HG03097 (cell line): Measurements from ENCODE around the gene ZFP1.

Experiments used
- ATAC-seq: cut with Tn5 transposase; IDR thresholded peaks from one replicate; pipeline ENCODE4 v1.9.1; 2021; ENCODE audit not compliant: unreplicated experiment, low FRiP score

ZFP1 gene

DNA sequence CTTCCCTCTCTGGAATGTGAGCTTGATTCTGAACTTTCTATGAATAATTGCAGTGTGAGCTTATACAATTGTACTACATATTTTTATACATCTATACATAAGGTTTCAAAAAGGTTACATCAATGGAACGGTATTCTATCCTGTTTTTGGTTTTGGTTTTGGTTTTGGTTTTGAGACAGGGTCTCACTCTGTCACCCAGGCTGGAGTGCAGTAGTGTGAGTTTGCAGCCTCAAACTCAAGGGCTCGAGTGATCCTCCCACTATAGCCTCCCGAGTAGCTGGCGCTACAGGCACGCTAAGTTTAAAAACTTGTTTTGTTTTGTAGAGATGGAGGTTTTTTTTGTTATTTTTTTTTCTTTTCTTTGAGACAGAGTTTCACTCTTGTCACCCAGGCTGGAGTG is 71.5 kb downstream of the ZFP1 start:
- ATAC-seq: no peak
